ENCODE data around the gene KLHDC10. TPM values are rescaled to one million over a fixed set of nuclear protein-coding genes. Genes with fewer than 3 reads are reported as not detected.

KLHDC10 gene
- total RNA-seq, 1 experiment from 2014 or later = 21.6 TPM

DNA sequence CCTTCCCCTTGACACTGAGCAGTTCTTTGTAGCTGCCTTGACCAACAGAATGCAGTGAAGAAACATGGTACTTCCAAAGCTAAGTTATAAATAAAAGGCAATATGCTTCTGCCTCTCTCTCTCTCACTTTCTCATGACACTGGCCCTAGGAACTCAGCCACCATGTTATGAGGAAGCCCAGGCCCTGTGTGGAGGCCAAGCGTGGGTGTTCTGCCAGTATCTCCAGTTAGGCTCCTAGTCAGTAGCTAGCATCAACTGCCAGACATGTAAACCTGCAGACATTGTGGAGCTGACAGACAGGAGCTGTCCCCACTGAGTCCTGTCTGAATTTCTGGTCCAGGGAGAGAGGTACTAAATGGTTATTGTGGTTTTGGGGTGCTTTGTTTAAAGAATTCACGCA, 89.7 kb downstream of the KLHDC10 start:
- intact Hi-C loops (cut with micrococcal nuclease) = no loop called here
- Histone ChIP-seq H2AFZ (ENCODE audit: low read length) (no peak overlapping the region), H3F3A (ENCODE audit: low read length, unreplicated experiment) (no peaks in the 10 kb centered on the region), H3K27me3 (ENCODE audit: low read length) (no peaks in the 10 kb centered on the region), H3K27ac (ENCODE audit: low read length) (no peak overlapping the region), H3K9me3 (ENCODE audit: low read length) (no peaks in the 10 kb centered on the region), H3K4me1 (ENCODE audit: insufficient read depth, low read length) (no peaks in the 10 kb centered on the region), H3K36me3 (ENCODE audit: low read depth, low read length) (peaks cover 23% of the 10 kb centered on the region), H3K9me2 (replicated peaks; ENCODE audit: low read length) (no peaks in the 10 kb centered on the region), H3K4me3 (ENCODE audit: low read length) (no peak overlapping the region), H3K9ac (ENCODE audit: low read length) (no peak overlapping the region), H3K4me2 (ENCODE audit: low read length) (no peak overlapping the region), H4K20me1 (ENCODE audit: low read length) (no peaks in the 10 kb centered on the region), H3K79me2 (ENCODE audit: low read length) (no peaks in the 10 kb centered on the region)
- TF ChIP-seq EZH2phosphoT487 (IDR thresholded peaks at IDR 0.05; ENCODE audit: borderline replicate concordance, low read length) (no peak), EZH2 (IDR thresholded peaks at IDR 0.05; ENCODE audit: low read length, unreplicated experiment) (no peak)
- TF ChIP-seq, protein P1, sequence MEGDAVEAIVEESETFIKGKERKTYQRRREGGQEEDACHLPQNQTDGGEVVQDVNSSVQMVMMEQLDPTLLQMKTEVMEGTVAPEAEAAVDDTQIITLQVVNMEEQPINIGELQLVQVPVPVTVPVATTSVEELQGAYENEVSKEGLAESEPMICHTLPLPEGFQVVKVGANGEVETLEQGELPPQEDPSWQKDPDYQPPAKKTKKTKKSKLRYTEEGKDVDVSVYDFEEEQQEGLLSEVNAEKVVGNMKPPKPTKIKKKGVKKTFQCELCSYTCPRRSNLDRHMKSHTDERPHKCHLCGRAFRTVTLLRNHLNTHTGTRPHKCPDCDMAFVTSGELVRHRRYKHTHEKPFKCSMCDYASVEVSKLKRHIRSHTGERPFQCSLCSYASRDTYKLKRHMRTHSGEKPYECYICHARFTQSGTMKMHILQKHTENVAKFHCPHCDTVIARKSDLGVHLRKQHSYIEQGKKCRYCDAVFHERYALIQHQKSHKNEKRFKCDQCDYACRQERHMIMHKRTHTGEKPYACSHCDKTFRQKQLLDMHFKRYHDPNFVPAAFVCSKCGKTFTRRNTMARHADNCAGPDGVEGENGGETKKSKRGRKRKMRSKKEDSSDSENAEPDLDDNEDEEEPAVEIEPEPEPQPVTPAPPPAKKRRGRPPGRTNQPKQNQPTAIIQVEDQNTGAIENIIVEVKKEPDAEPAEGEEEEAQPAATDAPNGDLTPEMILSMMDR (conservative IDR thresholded peaks at IDR 0.05; ENCODE audit: low read depth, low read length) = no peak
- ATAC-seq (no peak), DNase-seq (no peak)
- ChIA-PET CTCF (no interaction called here), POLR2A (ENCODE audit: unreplicated experiment) (no interaction called here)
- BruUV-seq (replicated peaks) = no TSS peak

DNA sequence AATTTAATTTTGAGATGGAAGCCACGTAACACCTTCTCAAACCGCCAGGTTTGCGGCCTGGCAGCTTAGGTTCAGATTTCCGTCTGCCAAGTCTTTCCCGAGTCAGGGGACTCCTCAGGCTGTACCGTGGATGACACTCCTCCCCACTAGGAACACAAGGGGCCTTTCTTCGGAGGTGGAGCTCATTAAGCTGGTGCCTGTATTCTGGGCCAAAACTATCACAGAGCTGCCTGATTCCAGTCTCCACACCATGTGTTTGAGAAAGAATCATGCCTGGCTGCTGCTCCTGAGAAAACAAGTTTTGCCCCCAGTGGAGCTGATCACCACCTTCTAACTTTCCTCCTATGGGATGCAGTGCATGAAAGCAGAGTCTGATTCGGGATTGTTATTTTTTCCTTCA, 90.1 kb downstream of the KLHDC10 start:
- H3K79me2 ChIP-seq (ENCODE audit: low read length) = no peaks in the 10 kb centered on the region
- TF ChIP-seq, protein P1 (conservative IDR thresholded peaks at IDR 0.05; ENCODE audit: low read depth, low read length) = no peak
- TF ChIP-seq EZH2phosphoT487 (IDR thresholded peaks at IDR 0.05; ENCODE audit: borderline replicate concordance, low read length) = no peak
- TF ChIP-seq EZH2 (IDR thresholded peaks at IDR 0.05; ENCODE audit: low read length, unreplicated experiment) = no peak
- no peaks in the 10 kb centered on the region for H3F3A ChIP-seq (ENCODE audit: low read length, unreplicated experiment)
- no peaks in the 10 kb centered on the region for H3K9me3 ChIP-seq (ENCODE audit: low read length)
- ChIA-PET CTCF (no interaction called here), POLR2A (ENCODE audit: unreplicated experiment) (no interaction called here)
- H3K27ac ChIP-seq (ENCODE audit: low read length) = no peak overlapping the region
- ATAC-seq = no peak
- BruUV-seq (replicated peaks) = no TSS peak
- intact Hi-C loops (cut with micrococcal nuclease) = no loop called here
- H3K4me1 ChIP-seq (ENCODE audit: insufficient read depth, low read length) = no peaks in the 10 kb centered on the region
- H3K36me3 ChIP-seq (ENCODE audit: low read depth, low read length) = peaks cover 24% of the 10 kb centered on the region
- H3K9me2 ChIP-seq (replicated peaks; ENCODE audit: low read length) = no peaks in the 10 kb centered on the region
- no peak overlapping the region for H3K9ac ChIP-seq (ENCODE audit: low read length)
- no peaks in the 10 kb centered on the region for H3K27me3 ChIP-seq (ENCODE audit: low read length)
- no peaks in the 10 kb centered on the region for H4K20me1 ChIP-seq (ENCODE audit: low read length)
- H3K4me3 ChIP-seq (ENCODE audit: low read length) = no peak overlapping the region
- no peak for DNase-seq
- H2AFZ ChIP-seq (ENCODE audit: low read length) = no peak overlapping the region
- H3K4me2 ChIP-seq (ENCODE audit: low read length) = no peak overlapping the region

DNA sequence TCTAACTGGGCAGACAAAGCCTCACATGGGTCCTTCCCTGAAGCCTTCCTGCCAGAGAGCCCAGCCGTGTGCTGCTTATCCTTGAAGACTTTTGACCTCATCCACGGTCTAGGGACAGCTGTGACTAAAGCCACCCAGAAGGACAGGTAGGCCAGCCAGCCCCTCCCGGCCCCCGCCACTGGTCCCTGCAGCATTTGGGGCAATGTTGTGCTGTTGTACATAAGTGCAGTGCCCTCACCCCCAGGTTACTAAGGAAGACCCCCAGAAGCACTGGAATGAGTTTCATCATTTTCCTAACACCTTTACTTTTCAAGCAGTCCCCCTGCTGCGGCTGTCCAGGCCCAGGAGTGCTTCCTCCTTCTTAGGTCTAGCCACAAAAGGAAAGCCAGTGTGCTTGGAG, 91.9 kb downstream of the KLHDC10 start:
- Histone ChIP-seq H3K9ac (ENCODE audit: low read length) (no peak overlapping the region), H3K27ac (ENCODE audit: low read length) (no peak overlapping the region), H3K9me2 (replicated peaks; ENCODE audit: low read length) (no peaks in the 10 kb centered on the region), H3K4me1 (ENCODE audit: insufficient read depth, low read length) (no peaks in the 10 kb centered on the region), H3K4me3 (ENCODE audit: low read length) (no peak overlapping the region), H3K27me3 (ENCODE audit: low read length) (no peaks in the 10 kb centered on the region), H3K4me2 (ENCODE audit: low read length) (no peak overlapping the region), H3F3A (ENCODE audit: low read length, unreplicated experiment) (no peaks in the 10 kb centered on the region), H4K20me1 (ENCODE audit: low read length) (no peaks in the 10 kb centered on the region), H3K79me2 (ENCODE audit: low read length) (no peaks in the 10 kb centered on the region), H3K9me3 (ENCODE audit: low read length) (no peaks in the 10 kb centered on the region), H3K36me3 (ENCODE audit: low read depth, low read length) (peaks cover 34% of the 10 kb centered on the region), H2AFZ (ENCODE audit: low read length) (no peak overlapping the region)
- TF ChIP-seq EZH2 (IDR thresholded peaks at IDR 0.05; ENCODE audit: low read length, unreplicated experiment) = no peak
- TF ChIP-seq EZH2phosphoT487 (IDR thresholded peaks at IDR 0.05; ENCODE audit: borderline replicate concordance, low read length) = no peak
- TF ChIP-seq, protein P1 (conservative IDR thresholded peaks at IDR 0.05; ENCODE audit: low read depth, low read length) = no peak
- DNase-seq (no peak), ATAC-seq (no peak)
- BruUV-seq (replicated peaks) = no TSS peak
- POLR2A ChIA-PET (ENCODE audit: unreplicated experiment) = no interaction called here
- CTCF ChIA-PET = no interaction called here
- intact Hi-C loops (cut with micrococcal nuclease) = no loop called here
